ENCODE measurements around the gene CTSD. TPM values are rescaled to one million over a fixed set of nuclear protein-coding genes. Genes with fewer than 3 reads are reported as not detected.

Gene CTSD
- total RNA-seq, 1 donor from 2014 or later: 109 TPM

DNA sequence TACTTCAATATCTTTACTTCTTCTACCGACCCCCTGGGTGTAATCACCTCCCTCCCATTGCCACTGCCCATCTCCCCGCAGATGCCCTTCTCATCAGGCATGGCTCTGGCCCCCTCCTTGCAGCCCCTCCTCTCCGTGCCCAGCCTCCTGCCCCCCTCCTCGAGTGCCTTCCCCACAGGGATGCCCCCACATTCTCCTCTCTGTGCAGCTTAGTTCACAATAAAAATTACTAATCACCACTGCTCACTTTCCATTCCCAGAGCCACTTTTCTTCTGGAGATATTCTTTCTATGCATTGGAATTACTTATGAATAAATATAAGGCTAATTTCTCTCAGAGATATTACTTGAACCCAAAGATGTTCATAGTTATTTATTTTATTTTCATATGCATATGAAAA lies 35.4 kb downstream of the CTSD start:
- H3K4me1 Mint-ChIP-seq: peaks cover 11% of the 10 kb centered on the region
- peaks cover 7% of the 10 kb centered on the region for H3K9me3 Mint-ChIP-seq
- H3K36me3 Mint-ChIP-seq (ENCODE audit: low read depth): no peaks in the 10 kb centered on the region
- DNase-seq (ENCODE audit: low read depth, low spot score): no peak
- H3K27ac Mint-ChIP-seq (ENCODE audit: unreplicated experiment): no peak overlapping the region
- TF ChIP-seq, protein P1, sequence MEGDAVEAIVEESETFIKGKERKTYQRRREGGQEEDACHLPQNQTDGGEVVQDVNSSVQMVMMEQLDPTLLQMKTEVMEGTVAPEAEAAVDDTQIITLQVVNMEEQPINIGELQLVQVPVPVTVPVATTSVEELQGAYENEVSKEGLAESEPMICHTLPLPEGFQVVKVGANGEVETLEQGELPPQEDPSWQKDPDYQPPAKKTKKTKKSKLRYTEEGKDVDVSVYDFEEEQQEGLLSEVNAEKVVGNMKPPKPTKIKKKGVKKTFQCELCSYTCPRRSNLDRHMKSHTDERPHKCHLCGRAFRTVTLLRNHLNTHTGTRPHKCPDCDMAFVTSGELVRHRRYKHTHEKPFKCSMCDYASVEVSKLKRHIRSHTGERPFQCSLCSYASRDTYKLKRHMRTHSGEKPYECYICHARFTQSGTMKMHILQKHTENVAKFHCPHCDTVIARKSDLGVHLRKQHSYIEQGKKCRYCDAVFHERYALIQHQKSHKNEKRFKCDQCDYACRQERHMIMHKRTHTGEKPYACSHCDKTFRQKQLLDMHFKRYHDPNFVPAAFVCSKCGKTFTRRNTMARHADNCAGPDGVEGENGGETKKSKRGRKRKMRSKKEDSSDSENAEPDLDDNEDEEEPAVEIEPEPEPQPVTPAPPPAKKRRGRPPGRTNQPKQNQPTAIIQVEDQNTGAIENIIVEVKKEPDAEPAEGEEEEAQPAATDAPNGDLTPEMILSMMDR (conservative IDR thresholded peaks at IDR 0.05): no peak
- H3K4me3 Mint-ChIP-seq: no peak overlapping the region
- peaks cover 46% of the 10 kb centered on the region for H3K27me3 Mint-ChIP-seq (ENCODE audit: low read depth)

DNA sequence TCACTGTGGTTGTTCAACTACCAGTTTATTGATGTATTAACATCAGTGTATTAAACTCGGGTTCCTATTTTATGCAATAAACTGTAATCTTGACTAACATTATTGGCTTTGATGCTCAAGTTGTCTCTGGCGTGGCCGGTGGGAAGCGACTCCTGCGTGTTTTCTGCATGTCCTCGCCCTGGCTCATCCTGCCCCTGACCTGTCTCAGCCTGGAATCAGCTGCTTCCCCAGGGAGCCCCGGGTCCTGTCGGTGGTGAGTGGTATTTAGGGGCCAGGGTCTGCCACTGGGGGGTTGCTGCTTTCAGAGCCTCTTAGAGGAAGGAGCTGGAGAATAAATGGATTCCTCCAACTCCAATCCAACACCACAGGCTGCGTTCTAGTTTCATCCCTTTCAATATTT lies 35.9 kb downstream of the CTSD start:
- no peak for DNase-seq (ENCODE audit: low read depth, low spot score)
- no peak overlapping the region for H3K27ac Mint-ChIP-seq (ENCODE audit: unreplicated experiment)
- TF ChIP-seq, protein P1 (conservative IDR thresholded peaks at IDR 0.05): no peak
- peaks cover 11% of the 10 kb centered on the region for H3K4me1 Mint-ChIP-seq
- H3K4me3 Mint-ChIP-seq: no peak overlapping the region
- H3K36me3 Mint-ChIP-seq (ENCODE audit: low read depth): no peaks in the 10 kb centered on the region
- peaks cover 47% of the 10 kb centered on the region for H3K27me3 Mint-ChIP-seq (ENCODE audit: low read depth)
- peaks cover 7% of the 10 kb centered on the region for H3K9me3 Mint-ChIP-seq

DNA sequence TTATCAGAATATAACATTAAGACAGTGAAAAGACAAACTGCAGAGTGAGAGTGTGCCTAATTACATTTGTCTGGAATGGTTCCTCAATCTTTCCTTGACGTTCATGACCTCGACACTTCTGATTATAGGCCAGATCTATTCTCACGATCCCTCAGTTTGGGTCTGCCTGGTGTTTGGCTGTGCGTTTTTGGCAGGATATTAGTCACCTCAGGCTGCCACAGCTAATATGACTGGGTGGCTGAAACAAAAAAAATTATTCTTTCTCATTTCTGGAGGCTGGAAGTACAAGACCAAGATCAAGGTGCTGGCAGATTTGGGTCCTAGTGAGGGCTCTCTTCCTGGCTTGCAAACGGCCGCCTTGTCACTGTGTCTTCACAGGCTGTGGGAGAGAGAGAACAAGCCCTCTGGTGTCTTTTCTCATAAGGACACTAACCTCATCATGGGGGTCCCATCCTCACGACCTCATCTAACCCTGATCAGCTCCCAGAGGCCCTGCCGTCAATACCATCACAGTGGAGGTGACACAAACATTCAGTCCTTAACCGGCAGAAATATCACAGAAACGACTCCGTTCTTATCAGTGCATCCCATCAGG lies 36.5 kb downstream of the CTSD start:
- peaks cover 47% of the 10 kb centered on the region for H3K27me3 Mint-ChIP-seq (ENCODE audit: low read depth)
- H3K4me1 Mint-ChIP-seq: peaks cover 9% of the 10 kb centered on the region
- H3K4me3 Mint-ChIP-seq: no peak overlapping the region
- H3K36me3 Mint-ChIP-seq (ENCODE audit: low read depth): no peaks in the 10 kb centered on the region
- no peak for DNase-seq (ENCODE audit: low read depth, low spot score)
- peaks cover 7% of the 10 kb centered on the region for H3K9me3 Mint-ChIP-seq
- TF ChIP-seq, protein P1 (conservative IDR thresholded peaks at IDR 0.05): no peak
- H3K27ac Mint-ChIP-seq (ENCODE audit: unreplicated experiment): no peak overlapping the region

DNA sequence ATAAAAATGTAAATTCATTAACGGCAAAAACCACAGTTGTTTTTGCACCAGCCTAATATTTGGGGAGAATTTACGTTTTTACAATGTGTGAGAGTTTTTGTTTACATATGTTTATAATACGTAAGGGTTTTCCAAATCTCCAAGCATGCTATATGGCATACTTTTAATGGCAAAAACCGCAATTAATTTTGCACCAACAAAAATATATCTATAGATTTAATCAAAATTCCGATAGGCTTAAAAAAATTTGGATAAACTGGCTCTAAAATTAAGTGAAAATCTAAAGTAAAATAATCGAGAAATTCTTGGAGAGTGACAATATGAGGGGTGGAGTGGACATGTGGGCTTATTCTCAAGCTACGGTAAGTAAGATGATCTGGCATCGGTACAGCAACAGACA lies 43.9 kb downstream of the CTSD start:
- H3K36me3 Mint-ChIP-seq (ENCODE audit: low read depth): no peaks in the 10 kb centered on the region
- peaks cover 13% of the 10 kb centered on the region for H3K27me3 Mint-ChIP-seq (ENCODE audit: low read depth)
- no peaks in the 10 kb centered on the region for H3K9me3 Mint-ChIP-seq
- TF ChIP-seq, protein P1 (conservative IDR thresholded peaks at IDR 0.05): no peak
- H3K4me3 Mint-ChIP-seq: no peak overlapping the region
- no peak for DNase-seq (ENCODE audit: low read depth, low spot score)
- no peak overlapping the region for H3K27ac Mint-ChIP-seq (ENCODE audit: unreplicated experiment)
- H3K4me1 Mint-ChIP-seq: no peaks in the 10 kb centered on the region

DNA sequence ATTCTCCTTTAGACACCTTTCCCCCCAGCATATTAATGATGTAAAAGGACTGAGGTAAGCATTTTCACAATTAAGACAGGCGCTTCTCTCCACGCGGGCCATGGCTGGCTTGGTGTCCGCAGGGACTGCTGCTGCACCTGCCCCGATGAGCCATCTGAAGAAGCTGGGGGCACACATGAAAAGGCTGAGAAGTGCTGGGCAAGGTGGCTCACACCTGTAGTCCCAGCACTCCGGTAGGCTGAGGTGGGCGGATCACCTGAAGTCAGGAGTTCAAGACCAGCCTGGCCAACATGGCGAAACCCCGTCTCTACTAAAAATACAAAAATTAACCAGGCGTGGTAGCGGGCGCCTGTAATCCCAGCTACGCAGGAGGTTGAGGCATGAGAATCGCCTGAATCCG lies 45.4 kb downstream of the CTSD start:
- H3K27me3 Mint-ChIP-seq (ENCODE audit: low read depth): peaks cover 13% of the 10 kb centered on the region
- TF ChIP-seq, protein P1 (conservative IDR thresholded peaks at IDR 0.05): no peak

More for the DNA sequence above, 45.4 kb downstream of the CTSD start:
- H3K9me3 Mint-ChIP-seq: no peaks in the 10 kb centered on the region
- no peak overlapping the region for H3K27ac Mint-ChIP-seq (ENCODE audit: unreplicated experiment)
- no peak overlapping the region for H3K4me3 Mint-ChIP-seq
- no peaks in the 10 kb centered on the region for H3K36me3 Mint-ChIP-seq (ENCODE audit: low read depth)
- no peaks in the 10 kb centered on the region for H3K4me1 Mint-ChIP-seq
- no peak for DNase-seq (ENCODE audit: low read depth, low spot score)

All from neural crest cell (in vitro differentiated cells).